ENCODE data around the gene KIRREL3. TPM values are rescaled to one million over a fixed set of nuclear protein-coding genes. Genes with fewer than 3 reads are reported as not detected.

KIRREL3 gene
- total and polyA plus RNA-seq, 2 experiments from 2014 or later = 16.1 to 35.6 TPM

- peaks cover 78% of the 10 kb centered on the region for H3K79me2 ChIP-seq (ENCODE audit: insufficient read depth)
- peak overlapping the region; percentile 40; the same call in 1 of the 2 replicates for H3K9ac ChIP-seq
- peak overlapping the region; percentile 59 for H3K27ac ChIP-seq
- no peaks in the 10 kb centered on the region for H3K9me2 ChIP-seq (ENCODE audit: insufficient read depth)
- H3F3A ChIP-seq (ENCODE audit: insufficient read depth) = peaks cover 19% of the 10 kb centered on the region
- H3K36me3 ChIP-seq (ENCODE audit: low read depth) = peaks cover 7% of the 10 kb centered on the region; the same call in 1 of the 2 replicates
- peak; percentile 52 for DNase-seq
- in situ Hi-C loops (cut with MboI) = no loop called here
- 49 to 54% methylated on average over 14 of the region's 14 CpGs for WGBS, 2 experiments (ENCODE audit: low coverage in 1 of 2, low lambda C conversion rate in 2 of 2, missing lambda C conversion rate in 2 of 2)
- H3K27me3 ChIP-seq (replicated peaks; ENCODE audit: insufficient read depth) = no peaks in the 10 kb centered on the region
- H4K20me1 ChIP-seq (ENCODE audit: insufficient read depth) = no peaks in the 10 kb centered on the region
- no peak overlapping the region for H3K4me2 ChIP-seq (ENCODE audit: unreplicated experiment)
- peaks cover 18% of the 10 kb centered on the region for H3K4me1 ChIP-seq (ENCODE audit: insufficient read depth)
- H3K4me3 ChIP-seq = no peak overlapping the region
- no peaks in the 10 kb centered on the region for H3K9me3 ChIP-seq (ENCODE audit: low read depth)
- TF ChIP-seq EZH2 (IDR thresholded peaks at IDR 0.05; ENCODE audit: insufficient read depth, poor library complexity, severe bottlenecking) (no peak), EZH2phosphoT487 (IDR thresholded peaks at IDR 0.05; ENCODE audit: insufficient read depth, low read depth) (no peak)
- H2AFZ ChIP-seq = no peak overlapping the region
Measured at GRCh38 chr11:126968915-126969314, 31.7 kb downstream of the KIRREL3 start.

GRCh38 chr11:126965331-126965730 is 35.2 kb downstream of the KIRREL3 start:
- 66% methylated on average over 6 of the region's 6 CpGs for WGBS, 2 experiments (ENCODE audit: low coverage in 1 of 2, low lambda C conversion rate in 2 of 2, missing lambda C conversion rate in 2 of 2)
- no peak overlapping the region for H3K4me3 ChIP-seq
- H2AFZ ChIP-seq = no peak overlapping the region
- in situ Hi-C loops (cut with MboI) = no loop called here
- H3K4me1 ChIP-seq (ENCODE audit: insufficient read depth) = peaks cover 31% of the 10 kb centered on the region
- no peak for DNase-seq
- H3K9me2 ChIP-seq (ENCODE audit: insufficient read depth) = no peaks in the 10 kb centered on the region
- no peaks in the 10 kb centered on the region for H4K20me1 ChIP-seq (ENCODE audit: insufficient read depth)
- H3K4me2 ChIP-seq (ENCODE audit: unreplicated experiment) = no peak overlapping the region
- no peak overlapping the region for H3K27ac ChIP-seq
- H3K9ac ChIP-seq = no peak overlapping the region
- peaks cover 28% of the 10 kb centered on the region for H3F3A ChIP-seq (ENCODE audit: insufficient read depth)
- TF ChIP-seq EZH2 (IDR thresholded peaks at IDR 0.05; ENCODE audit: insufficient read depth, poor library complexity, severe bottlenecking) (no peak), EZH2phosphoT487 (IDR thresholded peaks at IDR 0.05; ENCODE audit: insufficient read depth, low read depth) (no peak)
- peaks cover 78% of the 10 kb centered on the region for H3K79me2 ChIP-seq (ENCODE audit: insufficient read depth)
- H3K9me3 ChIP-seq (ENCODE audit: low read depth) = no peaks in the 10 kb centered on the region
- H3K36me3 ChIP-seq (ENCODE audit: low read depth) = peaks cover 4% of the 10 kb centered on the region; the same call in 1 of the 2 replicates
- H3K27me3 ChIP-seq (replicated peaks; ENCODE audit: insufficient read depth) = no peaks in the 10 kb centered on the region

GRCh38 chr11:126963603-126964363 is 36.8 kb downstream of the KIRREL3 start:
- Histone ChIP-seq H3K27ac (peak overlapping the region; percentile 60), H4K20me1 (ENCODE audit: insufficient read depth) (no peaks in the 10 kb centered on the region), H3K4me2 (ENCODE audit: unreplicated experiment) (peak overlapping the region; percentile 37), H3K9me3 (ENCODE audit: low read depth) (no peaks in the 10 kb centered on the region), H3K9ac (peak overlapping the region; percentile 20; the same call in 1 of the 2 replicates), H3F3A (ENCODE audit: insufficient read depth) (peaks cover 24% of the 10 kb centered on the region), H3K4me1 (ENCODE audit: insufficient read depth) (peaks cover 18% of the 10 kb centered on the region), H3K79me2 (ENCODE audit: insufficient read depth) (peaks cover 88% of the 10 kb centered on the region), H2AFZ (no peak overlapping the region), H3K27me3 (replicated peaks; ENCODE audit: insufficient read depth) (no peaks in the 10 kb centered on the region), H3K36me3 (ENCODE audit: low read depth) (peaks cover 4% of the 10 kb centered on the region; the same call in 1 of the 2 replicates), H3K9me2 (ENCODE audit: insufficient read depth) (no peaks in the 10 kb centered on the region), H3K4me3 (0 out of 2 replicates have a peak overlapping the region, but pooled peaks have one; percentile 23)
- WGBS, 2 experiments (ENCODE audit: low coverage in 1 of 2, low lambda C conversion rate in 2 of 2, missing lambda C conversion rate in 2 of 2) = 30 to 33% methylated on average over 3 of the region's 3 CpGs
- in situ Hi-C loops (cut with MboI) = no loop called here
- TF ChIP-seq EZH2 (IDR thresholded peaks at IDR 0.05; ENCODE audit: insufficient read depth, poor library complexity, severe bottlenecking) (no peak), EZH2phosphoT487 (IDR thresholded peaks at IDR 0.05; ENCODE audit: insufficient read depth, low read depth) (no peak)
- DNase-seq = peak; percentile 82

- no peaks in the 10 kb centered on the region for H3K27me3 ChIP-seq (replicated peaks; ENCODE audit: insufficient read depth)
- no peak for DNase-seq
- WGBS, 2 experiments (ENCODE audit: low coverage in 1 of 2, low lambda C conversion rate in 2 of 2, missing lambda C conversion rate in 2 of 2) = 37 to 47% methylated on average over 1 of the region's 1 CpG
Measured at GRCh38 chr11:126963115-126963514, 37.5 kb downstream of the KIRREL3 start.

More at GRCh38 chr11:126963115-126963514, 37.5 kb downstream of the KIRREL3 start:
- Histone ChIP-seq H3F3A (ENCODE audit: insufficient read depth) (peaks cover 24% of the 10 kb centered on the region), H3K27ac (peak overlapping the region; percentile 60), H2AFZ (no peak overlapping the region), H3K36me3 (ENCODE audit: low read depth) (peaks cover 4% of the 10 kb centered on the region; the same call in 1 of the 2 replicates), H3K4me1 (ENCODE audit: insufficient read depth) (peaks cover 18% of the 10 kb centered on the region), H3K4me2 (ENCODE audit: unreplicated experiment) (peak overlapping the region; percentile 37), H3K9me2 (ENCODE audit: insufficient read depth) (no peaks in the 10 kb centered on the region), H3K79me2 (ENCODE audit: insufficient read depth) (peaks cover 88% of the 10 kb centered on the region), H3K9ac (peak overlapping the region; percentile 20; the same call in 1 of the 2 replicates), H4K20me1 (ENCODE audit: insufficient read depth) (no peaks in the 10 kb centered on the region), H3K4me3 (0 out of 2 replicates have a peak overlapping the region, but pooled peaks have one; percentile 23), H3K9me3 (ENCODE audit: low read depth) (no peaks in the 10 kb centered on the region)
- in situ Hi-C loops (cut with MboI) = no loop called here
- TF ChIP-seq EZH2phosphoT487 (IDR thresholded peaks at IDR 0.05; ENCODE audit: insufficient read depth, low read depth) (no peak), EZH2 (IDR thresholded peaks at IDR 0.05; ENCODE audit: insufficient read depth, poor library complexity, severe bottlenecking) (no peak)
